Esophagus muscularis mucosa (tissue), 4 donors: ENCODE measurements around the gene CFAP410.

Source experiments
- EP300 ChIP-seq: sonication (generic); formaldehyde crosslinking; IDR thresholded peaks from one replicate; pipeline ENCODE4 v1.6.1; 2017; ENCODE audit warnings: antibody characterized with exemption
- POLR2A ChIP-seq: fragments of 450-650 bp; IDR thresholded peaks from one replicate; pipeline ENCODE4 v1.6.1; 2017; ENCODE audit warnings: antibody characterized with exemption, moderate library complexity, mild to moderate bottlenecking, low read depth
- POLR2AphosphoS5 ChIP-seq, 2 donors: sonication (generic); formaldehyde crosslinking; IDR thresholded peaks; one replicate each; pipeline ENCODE4 v1.6.1; 2017; ENCODE audit warnings: antibody characterized with exemption in 2 of 2
- TF ChIP-seq, protein P1 (sequence below), 3 experiments: fragments of 200-600 bp in 2 of 3; fragments of 450-650 bp in 1 of 3; sonication (generic) in 2 of 3; IDR thresholded peaks; one replicate each; pipeline ENCODE4 v1.5.1; 2017 to 2019; ENCODE audit warnings: antibody characterized with exemption in 3 of 3, mild to moderate bottlenecking in 2 of 3, moderate library complexity in 1 of 3

DNA sequence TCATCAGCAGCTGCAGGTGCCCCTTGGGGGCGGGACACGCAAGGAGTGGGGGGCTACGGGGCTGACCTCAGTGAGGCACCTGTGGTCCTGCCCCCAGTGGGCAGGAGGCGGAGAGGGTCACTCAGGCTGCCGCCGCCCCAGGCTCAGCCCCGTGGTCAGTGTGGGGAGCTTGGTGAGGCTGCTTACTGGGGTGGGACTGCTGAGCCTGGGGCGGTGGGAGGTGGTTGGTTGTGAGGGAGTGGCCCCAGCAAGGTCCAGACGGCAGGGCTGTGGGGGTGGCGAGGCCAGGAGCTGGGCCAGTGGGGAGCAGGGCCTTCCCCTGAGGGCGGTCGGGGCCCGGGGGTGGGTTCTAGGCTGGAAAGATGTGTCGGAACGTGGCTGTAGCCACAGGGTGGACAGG is 25.1 kb downstream of the CFAP410 start:
- TF ChIP-seq, protein P1, sequence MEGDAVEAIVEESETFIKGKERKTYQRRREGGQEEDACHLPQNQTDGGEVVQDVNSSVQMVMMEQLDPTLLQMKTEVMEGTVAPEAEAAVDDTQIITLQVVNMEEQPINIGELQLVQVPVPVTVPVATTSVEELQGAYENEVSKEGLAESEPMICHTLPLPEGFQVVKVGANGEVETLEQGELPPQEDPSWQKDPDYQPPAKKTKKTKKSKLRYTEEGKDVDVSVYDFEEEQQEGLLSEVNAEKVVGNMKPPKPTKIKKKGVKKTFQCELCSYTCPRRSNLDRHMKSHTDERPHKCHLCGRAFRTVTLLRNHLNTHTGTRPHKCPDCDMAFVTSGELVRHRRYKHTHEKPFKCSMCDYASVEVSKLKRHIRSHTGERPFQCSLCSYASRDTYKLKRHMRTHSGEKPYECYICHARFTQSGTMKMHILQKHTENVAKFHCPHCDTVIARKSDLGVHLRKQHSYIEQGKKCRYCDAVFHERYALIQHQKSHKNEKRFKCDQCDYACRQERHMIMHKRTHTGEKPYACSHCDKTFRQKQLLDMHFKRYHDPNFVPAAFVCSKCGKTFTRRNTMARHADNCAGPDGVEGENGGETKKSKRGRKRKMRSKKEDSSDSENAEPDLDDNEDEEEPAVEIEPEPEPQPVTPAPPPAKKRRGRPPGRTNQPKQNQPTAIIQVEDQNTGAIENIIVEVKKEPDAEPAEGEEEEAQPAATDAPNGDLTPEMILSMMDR (IDR thresholded peaks at IDR 0.05): no peak
- no peak for TF ChIP-seq POLR2AphosphoS5 (IDR thresholded peaks at IDR 0.05)
- no peak for TF ChIP-seq EP300
- TF ChIP-seq POLR2A: no peak
